ENCODE data around the gene CSNK1D.

DNA sequence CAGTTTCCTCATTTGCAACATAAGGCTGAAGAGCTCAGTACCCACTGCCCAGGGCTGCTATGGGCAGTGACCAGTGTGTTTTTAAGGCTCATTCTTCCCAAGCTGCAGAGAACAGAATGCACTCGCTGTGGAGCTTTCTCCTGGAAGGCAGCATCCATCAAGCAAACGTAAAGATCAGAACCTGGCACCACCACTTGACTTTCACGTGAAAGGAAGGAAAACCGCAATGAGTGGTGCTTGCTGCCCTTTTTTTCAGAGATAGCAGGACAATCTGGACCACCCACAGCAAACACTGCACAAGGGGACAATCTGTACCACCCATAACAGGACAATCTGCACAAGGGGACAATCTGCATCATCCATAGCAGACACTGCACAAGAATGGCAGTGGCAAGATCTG is 11.2 kb downstream of the CSNK1D start:
- TF ChIP-seq, protein P1, sequence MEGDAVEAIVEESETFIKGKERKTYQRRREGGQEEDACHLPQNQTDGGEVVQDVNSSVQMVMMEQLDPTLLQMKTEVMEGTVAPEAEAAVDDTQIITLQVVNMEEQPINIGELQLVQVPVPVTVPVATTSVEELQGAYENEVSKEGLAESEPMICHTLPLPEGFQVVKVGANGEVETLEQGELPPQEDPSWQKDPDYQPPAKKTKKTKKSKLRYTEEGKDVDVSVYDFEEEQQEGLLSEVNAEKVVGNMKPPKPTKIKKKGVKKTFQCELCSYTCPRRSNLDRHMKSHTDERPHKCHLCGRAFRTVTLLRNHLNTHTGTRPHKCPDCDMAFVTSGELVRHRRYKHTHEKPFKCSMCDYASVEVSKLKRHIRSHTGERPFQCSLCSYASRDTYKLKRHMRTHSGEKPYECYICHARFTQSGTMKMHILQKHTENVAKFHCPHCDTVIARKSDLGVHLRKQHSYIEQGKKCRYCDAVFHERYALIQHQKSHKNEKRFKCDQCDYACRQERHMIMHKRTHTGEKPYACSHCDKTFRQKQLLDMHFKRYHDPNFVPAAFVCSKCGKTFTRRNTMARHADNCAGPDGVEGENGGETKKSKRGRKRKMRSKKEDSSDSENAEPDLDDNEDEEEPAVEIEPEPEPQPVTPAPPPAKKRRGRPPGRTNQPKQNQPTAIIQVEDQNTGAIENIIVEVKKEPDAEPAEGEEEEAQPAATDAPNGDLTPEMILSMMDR (conservative IDR thresholded peaks at IDR 0.05; ENCODE audit: low read length), result no peak
- TF ChIP-seq EZH2phosphoT487 (IDR thresholded peaks at IDR 0.05; ENCODE audit: borderline replicate concordance), result no peak
